K562 (cell line): Measurements from ENCODE around the gene NFATC3. TPM values are rescaled to one million over a fixed set of nuclear protein-coding genes. Genes with fewer than 3 reads are reported as not detected.

Source experiments
- ADNP ChIP-seq: fragments of 200-800 bp; sonication (Bioruptor generic); IDR thresholded peaks from 2 replicates; pipeline ENCODE4 v1.6.1; 2016; ENCODE audit warnings: missing genetic modification characterization, missing compliant biosample characterization
- ARNT ChIP-seq, 2 experiments: fragments of 450-650 bp; IDR thresholded peaks; 2 replicates each; pipeline ENCODE4 v1.6.1; 2016; ENCODE audit warnings: mild to moderate bottlenecking in 1 of 2
- BCOR ChIP-seq: fragments of 450-650 bp; IDR thresholded peaks from 2 replicates; pipeline ENCODE4 v1.6.1; 2016
- BRF1 ChIP-seq: IDR thresholded peaks from 3 replicates; pipeline ENCODE4 v1.6.1; 2011; ENCODE audit warnings: borderline replicate concordance, mild to moderate bottlenecking; ENCODE audit not compliant: insufficient read length; ENCODE audit errors: extremely low read depth
- CREBBP ChIP-seq: IDR thresholded peaks from one replicate; pipeline ENCODE4 v1.6.1; 2012; ENCODE audit warnings: low read depth, mild to moderate bottlenecking, control low read depth, inconsistent platforms, low read length
- E2F6 ChIP-seq, 2 experiments: IDR thresholded peaks; 2 replicates each; pipeline ENCODE4 v1.6.1; 2011; ENCODE audit warnings: borderline replicate concordance in 1 of 2, control low read depth in 1 of 2, low read depth in 1 of 2, low read length in 1 of 2, mild to moderate bottlenecking in 1 of 2, mixed read lengths in 1 of 2, moderate library complexity in 1 of 2; ENCODE audit not compliant: insufficient read depth in 1 of 2, insufficient read length in 1 of 2, poor library complexity in 1 of 2, severe bottlenecking in 1 of 2; ENCODE audit errors: extremely low read depth in 1 of 2
- EP400 ChIP-seq: fragments of 450-650 bp; IDR thresholded peaks from 2 replicates; pipeline ENCODE4 v1.6.1; 2017; ENCODE audit warnings: antibody characterized with exemption, mild to moderate bottlenecking, moderate library complexity
- GABPB1 ChIP-seq: sonication (generic); formaldehyde crosslinking; IDR thresholded peaks from 2 replicates; pipeline ENCODE4 v1.8.0; 2022; ENCODE audit warnings: mild to moderate bottlenecking, missing genetic modification reagents
- HES1 ChIP-seq: fragments of 450-650 bp; IDR thresholded peaks from 2 replicates; pipeline ENCODE4 v1.6.1; 2016; ENCODE audit warnings: low read depth, mild to moderate bottlenecking, moderate library complexity
- JUN ChIP-seq, 2 experiments: sonication (generic) in 1 of 2; formaldehyde crosslinking in 1 of 2; IDR thresholded peaks; 2 replicates each; pipeline versions ENCODE4 v1.6.1 to v1.8.0; 2012 to 2022; ENCODE audit warnings: borderline replicate concordance in 2 of 2, mild to moderate bottlenecking in 2 of 2, improper control_type of control experiment in 1 of 2, low read depth in 1 of 2, low read length in 1 of 2, missing genetic modification reagents in 1 of 2
- L3MBTL2 ChIP-seq: fragments of 450-650 bp; IDR thresholded peaks from 2 replicates; pipeline ENCODE4 v1.6.1; 2016; ENCODE audit warnings: mild to moderate bottlenecking, moderate library complexity
- MAFG ChIP-seq: fragments of 450-650 bp; conservative IDR thresholded peaks from 2 replicates; pipeline ENCODE4 v1.6.1; 2016; ENCODE audit warnings: missing genetic modification characterization, missing compliant biosample characterization
- MBD2 ChIP-seq: sonication (generic); IDR thresholded peaks from 2 replicates; pipeline ENCODE4 v1.6.1; 2016; ENCODE audit warnings: low read depth, borderline replicate concordance
- NCOA6 ChIP-seq: fragments of 450-650 bp; IDR thresholded peaks from 2 replicates; pipeline ENCODE4 v1.6.1; 2017; ENCODE audit warnings: mild to moderate bottlenecking
- NFE2 ChIP-seq: IDR thresholded peaks from 2 replicates; pipeline ENCODE4 v1.6.1; 2014; ENCODE audit warnings: antibody characterized with exemption, low read depth
- NRF1 ChIP-seq, 2 experiments: fragments of 450-650 bp; IDR thresholded peaks in 1 of 2; conservative IDR thresholded peaks in 1 of 2; 2 replicates each; pipeline ENCODE4 v1.6.1; 2014; ENCODE audit warnings: mild to moderate bottlenecking in 2 of 2
- NUFIP1 ChIP-seq: fragments of 450-650 bp; IDR thresholded peaks from 2 replicates; pipeline ENCODE4 v1.6.1; 2018; ENCODE audit not compliant: partially characterized antibody
- SRSF3 ChIP-seq: fragments of 200-400 bp; formaldehyde crosslinking; IDR thresholded peaks from 2 replicates; pipeline ENCODE4 v1.6.1; 2016; ENCODE audit warnings: mild to moderate bottlenecking, low read length, moderate library complexity; ENCODE audit not compliant: insufficient read depth
- TCF7 ChIP-seq: sonication (generic); IDR thresholded peaks from 2 replicates; pipeline ENCODE4 v1.6.1; 2016; ENCODE audit warnings: antibody characterized with exemption, borderline replicate concordance
- ZBTB26 ChIP-seq: fragments of 450-650 bp; formaldehyde crosslinking; IDR thresholded peaks from 2 replicates; pipeline ENCODE4 v1.4.0; 2022; ENCODE audit warnings: missing genetic modification characterization
- ZBTB5 ChIP-seq: fragments of 450-650 bp; IDR thresholded peaks from 2 replicates; pipeline ENCODE4 v1.6.1; 2017; ENCODE audit warnings: antibody characterized with exemption
- ZFP36 ChIP-seq: fragments of 150-350 bp; IDR thresholded peaks from 2 replicates; pipeline ENCODE4 v1.6.1; 2018; ENCODE audit warnings: low read length, low read depth; ENCODE audit not compliant: partially characterized antibody
- ZKSCAN3 ChIP-seq: fragments of 250-450 bp; sonication (Bioruptor Pico); IDR thresholded peaks from 2 replicates; pipeline ENCODE4 v1.4.0; 2020
- ZNF24 ChIP-seq: fragments of 450-650 bp; IDR thresholded peaks from 2 replicates; pipeline ENCODE4 v1.6.1; 2016
- ZNF695 ChIP-seq: fragments of 450-650 bp; formaldehyde crosslinking; IDR thresholded peaks from 2 replicates; pipeline ENCODE4 v1.4.0; 2020; ENCODE audit warnings: mild to moderate bottlenecking, moderate library complexity
- polyA plus RNA-seq, 8 experiments: library from polyadenylated mRNA; depleted of rRNA in 4 of 8; stranded (reverse) in 5 of 8; unstranded in 3 of 8; fragments of >200 nt; fragmentation: Nextera tagmentation in 2 of 8; fragmentation: Illumina TruSeq in 1 of 8; extraction: Ambion mirVana in 2 of 8; extraction: Trizol in 1 of 8; gene quantifications; 2 replicates each; pipeline versions ENCODE4 v1.2.1 to v1.2.3, GENCODE V29; 2011 to 2014; ENCODE audit warnings: inconsistent platforms in 1 of 8, missing spikeins in 1 of 8
- total RNA-seq, 7 experiments: library from RNA; depleted of rRNA in 6 of 7; stranded (reverse); fragments of >200 nt in 6 of 7; fragmentation: Illumina TruSeq in 2 of 7; extraction: Trizol in 2 of 7; gene quantifications; 2 replicates each; pipeline versions ENCODE4 v1.2.1 to v1.2.3, GENCODE V29; 2011 to 2021; ENCODE audit warnings: low replicate concordance in 1 of 7

NFATC3 gene
- total and polyA plus RNA-seq, 9 of the 15 experiments (the other 6 are each of a cell fraction or from before 2014, with no cell fraction given), result 15.7 to 98.4 (median 59.4) TPM

GRCh38 chr16:68079626-68080344, 5.4 kb upstream of the NFATC3 start (continued):
- no peak for TF ChIP-seq ZBTB5
- no peak for TF ChIP-seq ZKSCAN3 (CRISPR knock-in tag)
- peak in 1 of 2 experiments; percentile 22 for TF ChIP-seq E2F6 (IDR thresholded peaks at IDR 0.05; ENCODE audit: borderline replicate concordance in 1 of 2, extremely low read depth in 1 of 2, insufficient read depth in 1 of 2, insufficient read length in 1 of 2, low read depth in 1 of 2, low read length in 1 of 2, poor library complexity in 1 of 2, severe bottlenecking in 1 of 2)
- TF ChIP-seq BRF1, result no peak
- TF ChIP-seq TCF7, result peak; percentile 41; the same call in 1 of the 2 replicates
- peak; percentile 72 for TF ChIP-seq HES1
- TF ChIP-seq L3MBTL2, result peak; percentile 54; the same call in 1 of the 2 replicates
- TF ChIP-seq MBD2, result peak; percentile 62
- TF ChIP-seq MAFG (tag), result no peak
- no peak for TF ChIP-seq SRSF3
- TF ChIP-seq ZBTB26 (CRISPR knock-in tag), result no peak
- peak; percentile 52 for TF ChIP-seq NUFIP1
- peak; percentile 85 for TF ChIP-seq EP400
- no peak; the same call in 1 of the 2 replicates for TF ChIP-seq NFE2
- no peak for TF ChIP-seq ZFP36
- no peak for TF ChIP-seq ZNF695 (CRISPR knock-in tag)
- peak; percentile 42; the same call in 1 of the 2 replicates for TF ChIP-seq NCOA6
- TF ChIP-seq GABPB1 (CRISPR knock-in tag), result no peak
- TF ChIP-seq ARNT (IDR thresholded peaks at IDR 0.05), result peak in 1 of 2 experiments; percentile 63; a peak in 2 of 4 replicates
- no peak for TF ChIP-seq CREBBP
- TF ChIP-seq ADNP, result no peak
- no peak for TF ChIP-seq BCOR
- peak; percentile 53; the same call in 1 of the 2 replicates for TF ChIP-seq ZNF24
- peak; percentile 46 to 63; a peak in 3 of 4 replicates for TF ChIP-seq NRF1 (conservative IDR thresholded peaks at IDR 0.05 in 1 of 2, IDR thresholded peaks at IDR 0.05 in 1 of 2)
- TF ChIP-seq JUN (IDR thresholded peaks at IDR 0.05; ENCODE audit: borderline replicate concordance, low read depth, low read length), result no peak
- no peak for TF ChIP-seq JUN (CRISPR knock-in tag; IDR thresholded peaks at IDR 0.05; ENCODE audit: borderline replicate concordance)
